Stimulated activated CD8-positive, alpha-beta memory T cell treated with anti-CD3 and anti-CD28 coated beads, Interleukin-4, amount 100 ng/mL, for 48 hours (primary cell): ENCODE measurements around the gene SOBP.

Experiments used
- DNase-seq: peaks from one replicate; pipeline ENCODE4 v3.0.0-alpha.2; 2020

Gene SOBP

GRCh38 chr6:107624541-107624940, 134.6 kb downstream of the SOBP start:
- no peak for DNase-seq

DNA sequence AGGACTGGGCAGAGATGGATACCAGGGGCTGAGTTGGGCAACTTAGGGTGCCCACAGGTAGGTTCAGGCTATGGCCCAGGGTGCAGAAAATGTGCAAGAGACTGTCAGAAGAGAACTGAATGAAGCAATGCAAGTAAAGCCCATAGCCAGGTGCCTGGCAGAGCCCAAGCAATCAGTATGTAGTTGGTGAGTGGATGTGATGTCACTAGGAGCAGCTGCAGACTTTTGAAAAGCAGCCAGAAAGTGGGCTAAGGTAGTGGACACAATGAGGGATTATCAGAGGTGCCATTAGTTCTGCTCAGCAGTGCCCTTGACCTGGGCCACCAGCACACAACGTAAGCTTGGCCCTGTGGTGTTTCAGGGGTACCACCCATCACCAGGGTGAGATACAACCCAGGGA, 135.3 kb downstream of the SOBP start:
- no peak for DNase-seq

DNA sequence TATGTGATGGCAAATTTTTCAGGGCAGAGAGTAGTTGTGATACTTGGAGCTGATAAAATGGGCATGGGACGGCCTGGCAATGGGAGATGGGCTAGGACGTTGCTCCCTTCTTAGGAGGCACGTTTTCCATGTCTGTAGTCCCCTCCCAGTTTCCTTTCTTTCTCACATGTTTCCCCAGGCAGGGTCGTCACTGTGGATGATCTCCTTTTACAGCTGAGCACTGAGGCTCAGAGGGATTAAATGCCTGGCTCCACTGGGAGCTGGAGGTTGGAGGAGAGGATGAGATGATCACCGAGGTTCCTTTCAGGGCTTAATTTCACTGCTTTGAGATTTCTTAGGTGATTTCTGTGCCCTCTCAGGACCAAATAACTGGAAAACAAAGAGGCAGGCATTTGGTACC, 136.7 kb downstream of the SOBP start:
- DNase-seq, result no peak

GRCh38 chr6:107627969-107628368, 138.1 kb downstream of the SOBP start:
- no peak for DNase-seq

- DNase-seq, result no peak
Observed at GRCh38 chr6:107628878-107629277, 139.0 kb downstream of the SOBP start.

GRCh38 chr6:107629548-107630129, 139.7 kb downstream of the SOBP start:
- no peak for DNase-seq

DNA sequence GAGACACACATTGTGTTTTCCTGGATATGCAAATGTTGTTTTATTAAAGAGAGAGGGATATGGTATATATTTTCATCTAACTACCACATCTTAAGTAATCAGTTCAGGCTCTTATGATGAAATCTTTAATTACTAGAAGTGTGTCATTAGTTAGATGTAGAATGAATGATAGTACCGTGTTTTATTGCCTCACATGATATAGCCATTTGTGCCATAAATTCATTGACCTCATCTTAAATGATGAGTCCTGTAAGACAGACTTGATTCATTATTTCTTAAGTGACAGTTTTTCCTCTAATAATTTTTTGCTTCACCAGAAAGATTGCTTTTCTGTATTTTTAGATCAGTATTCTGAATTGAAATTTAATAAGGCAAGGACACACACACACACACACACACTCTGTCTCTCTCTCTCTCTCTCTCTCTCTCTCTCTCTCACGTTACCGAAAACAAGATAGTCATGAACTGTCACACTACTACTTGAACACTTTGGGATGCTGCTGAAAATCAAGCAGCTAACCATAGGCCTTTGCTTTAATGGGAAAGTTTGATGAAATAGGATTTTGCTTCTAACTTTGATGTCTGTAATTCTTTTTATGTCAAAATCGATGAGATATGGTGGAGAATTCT, 140.5 kb downstream of the SOBP start:
- no peak for DNase-seq

GRCh38 chr6:107632381-107633136, 142.6 kb downstream of the SOBP start:
- DNase-seq, result no peak

DNA sequence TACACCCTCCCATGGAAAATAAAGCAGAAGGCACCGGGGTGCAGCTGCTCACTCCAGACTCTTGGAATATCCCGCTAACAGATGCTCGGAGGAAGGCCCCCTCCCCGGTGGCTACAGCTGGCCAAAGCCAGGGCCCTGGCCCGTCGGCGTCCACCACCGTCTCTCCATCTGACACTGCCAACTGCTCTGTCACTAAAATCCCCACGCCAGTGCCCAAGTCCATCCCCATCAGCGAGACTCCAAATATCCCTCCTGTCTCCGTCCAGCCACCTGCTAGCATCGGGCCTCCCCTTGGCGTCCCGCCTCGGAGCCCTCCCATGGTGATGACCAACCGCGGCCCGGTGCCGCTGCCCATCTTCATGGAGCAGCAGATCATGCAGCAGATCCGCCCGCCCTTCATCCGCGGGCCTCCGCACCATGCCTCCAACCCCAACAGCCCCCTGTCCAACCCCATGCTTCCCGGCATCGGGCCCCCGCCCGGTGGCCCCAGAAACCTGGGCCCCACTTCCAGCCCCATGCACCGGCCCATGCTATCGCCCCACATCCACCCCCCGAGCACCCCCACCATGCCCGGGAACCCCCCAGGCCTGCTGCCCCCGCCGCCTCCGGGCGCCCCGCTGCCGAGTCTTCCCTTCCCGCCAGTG, 143.9 kb downstream of the SOBP start:
- no peak for DNase-seq

- peak; percentile 33 for DNase-seq
Observed at GRCh38 chr6:107634324-107635056, 144.6 kb downstream of the SOBP start.

GRCh38 chr6:107635057-107635515, 145.2 kb downstream of the SOBP start:
- no peak for DNase-seq

- DNase-seq, result no peak
Observed at GRCh38 chr6:107636486-107636885, 146.6 kb downstream of the SOBP start.

GRCh38 chr6:107637316-107638315, 147.7 kb downstream of the SOBP start:
- DNase-seq, result no peak

- no peak for DNase-seq
Observed at GRCh38 chr6:107638493-107638892, 148.6 kb downstream of the SOBP start.

DNA sequence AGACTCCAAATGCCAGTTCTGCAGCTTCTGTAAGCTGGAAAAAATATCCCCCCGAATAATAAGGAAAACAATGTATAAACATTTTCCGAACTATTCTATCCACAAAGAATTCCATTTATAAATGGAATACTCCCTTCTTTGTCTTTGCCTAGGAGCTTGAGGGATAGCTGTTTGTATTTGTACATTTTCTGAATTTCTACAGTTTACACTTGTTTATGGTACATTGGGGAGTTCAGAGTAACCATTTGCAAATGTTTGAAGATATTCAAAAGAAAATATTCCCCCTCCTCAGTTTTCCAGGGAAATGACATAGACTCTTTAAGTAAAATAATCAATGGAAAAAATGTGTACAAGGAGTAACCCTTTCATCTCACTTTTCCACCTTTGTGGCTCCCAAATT, 149.6 kb downstream of the SOBP start:
- DNase-seq, result no peak

DNA sequence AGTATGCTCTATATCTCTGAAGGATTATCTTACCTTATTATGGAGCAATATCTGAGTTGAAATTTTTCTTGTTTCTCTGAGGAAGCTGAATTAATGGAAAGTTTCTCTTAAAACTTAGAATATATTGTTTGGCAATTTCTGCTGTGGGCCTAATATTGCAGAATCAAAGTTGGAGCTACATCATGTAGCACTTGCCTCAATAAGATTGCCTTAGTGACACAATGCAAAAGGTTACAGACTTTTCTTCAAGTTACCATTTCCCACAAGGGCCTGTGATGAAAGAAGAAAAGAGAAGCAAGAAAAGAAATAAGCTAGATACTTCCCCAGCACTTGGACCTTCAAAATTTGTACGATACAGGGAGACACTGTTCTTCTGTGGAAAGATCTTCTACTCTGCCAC, 151.2 kb downstream of the SOBP start:
- no peak for DNase-seq

DNA sequence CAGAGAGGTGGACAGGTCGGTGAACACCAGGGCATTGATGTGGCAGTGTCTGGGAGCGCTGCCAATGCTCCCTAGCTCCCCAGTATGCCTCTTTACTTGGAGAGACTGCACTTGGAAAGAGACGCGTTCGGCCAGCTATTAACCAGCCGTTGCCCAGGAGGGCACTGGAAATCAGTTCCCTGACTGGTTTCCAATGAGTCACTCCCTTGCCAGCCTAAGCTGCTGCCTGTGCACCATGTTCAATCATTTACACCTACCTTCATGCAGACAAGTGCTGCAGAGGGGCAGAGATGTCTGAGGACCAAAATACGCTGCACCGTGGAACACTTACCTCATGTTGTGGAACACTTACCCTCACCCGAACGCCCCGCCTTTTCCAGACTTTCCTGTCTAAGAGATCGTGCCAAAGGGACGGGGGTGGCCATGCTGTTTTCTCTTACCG, 151.6 kb downstream of the SOBP start:
- no peak for DNase-seq

DNA sequence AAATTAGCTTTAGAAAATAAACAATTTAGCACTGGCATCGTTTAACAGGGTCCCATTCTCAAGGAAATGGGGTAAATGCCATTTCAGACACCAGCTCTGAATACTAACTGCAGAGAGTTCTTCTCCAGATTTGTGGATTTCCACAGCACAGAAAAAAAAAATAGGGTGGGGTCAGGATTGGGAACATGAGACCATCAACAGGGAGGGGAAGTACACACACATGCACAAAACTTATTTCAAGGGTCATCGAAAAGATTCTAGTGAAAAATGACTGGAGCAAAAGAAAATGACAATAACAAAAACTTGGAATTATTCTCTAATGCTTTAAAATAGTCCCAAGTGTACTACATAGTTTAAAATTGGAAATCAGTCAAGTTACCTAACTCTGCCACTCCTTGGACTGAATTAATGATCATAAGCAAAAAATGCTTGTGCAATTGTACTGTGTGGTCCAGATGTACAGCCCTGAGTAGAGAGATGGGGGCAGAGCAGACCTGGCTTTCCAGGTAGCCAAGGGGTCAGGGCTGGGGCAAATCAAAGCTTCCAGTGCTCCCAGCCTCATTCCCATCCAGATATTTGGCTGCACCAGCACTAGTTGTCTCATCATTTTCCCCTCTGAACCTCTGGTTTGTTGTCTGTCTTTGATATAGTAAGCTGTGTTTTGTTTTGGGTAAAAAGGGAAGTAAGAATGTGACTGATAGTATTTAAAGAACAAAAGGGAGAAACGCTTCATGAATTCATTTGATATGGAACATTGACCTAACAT, 152.4 kb downstream of the SOBP start:
- DNase-seq, result no peak

- no peak for DNase-seq
Observed at GRCh38 chr6:107642861-107643328, 153.0 kb downstream of the SOBP start.

DNA sequence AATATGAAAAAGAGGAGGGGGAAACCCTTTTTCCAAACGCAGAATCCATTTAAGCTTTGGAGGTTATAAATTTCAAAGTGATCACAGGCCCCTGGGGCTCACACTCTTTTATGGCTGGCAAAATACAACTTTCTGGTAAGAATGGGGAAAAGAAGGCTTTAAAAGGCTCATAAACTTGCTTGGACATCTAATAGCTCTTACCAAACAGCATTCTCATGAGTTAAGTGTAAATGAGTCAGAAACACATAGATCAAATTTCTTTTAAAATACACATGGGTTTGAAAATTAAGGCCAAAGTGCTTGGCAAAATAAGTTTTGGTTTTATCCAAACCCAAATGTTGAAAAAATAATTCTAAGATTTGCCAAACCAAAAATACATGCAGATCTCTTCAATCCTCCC, 154.6 kb downstream of the SOBP start:
- no peak for DNase-seq

DNA sequence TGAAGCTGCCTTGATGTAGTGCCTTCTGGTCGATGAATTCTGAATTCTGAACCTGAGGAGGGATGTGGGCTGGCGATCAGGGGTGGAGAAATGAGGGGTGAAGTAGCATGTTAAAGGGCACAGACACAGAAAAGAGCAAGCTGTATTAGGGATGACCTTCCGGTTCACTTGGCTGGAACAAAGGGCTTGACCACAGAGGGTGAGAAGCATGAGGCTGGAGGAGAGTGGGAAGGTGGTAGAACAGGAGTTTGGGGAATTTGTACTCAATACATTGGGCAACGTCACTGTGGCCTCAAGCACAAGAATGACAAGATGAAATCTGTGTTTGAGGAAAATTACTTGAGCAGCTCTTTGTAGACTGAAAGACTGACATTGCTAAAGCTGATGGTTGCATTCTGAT, 155.8 kb downstream of the SOBP start:
- DNase-seq, result no peak
